AG04450 (cell line): ENCODE data around the gene MUL1. TPM values are rescaled to one million over a fixed set of nuclear protein-coding genes. Genes with fewer than 3 reads are reported as not detected.
"Not testable (repeated sequence)": the region's sequence is repeated elsewhere in the genome, so short reads cannot be mapped to it uniquely, and the experiment has no call there.

Experiments
- CTCF ChIA-PET: fragments of 300-600, 350-600 bp; formaldehyde crosslinking; extraction: SDS; loops from one replicate; lab custom pipeline; 2022; ENCODE audit warnings: antibody characterized with exemption, inconsistent platforms; lab: Charles Lee
- POLR2A ChIA-PET: fragments of 350-600 bp; formaldehyde crosslinking; extraction: SDS; loops from one replicate; lab custom pipeline; 2021; ENCODE audit warnings: antibody characterized with exemption, inconsistent platforms; lab: Yijun Ruan, JAX
- DNase-seq: peaks from one replicate; pipeline ENCODE4 v3.0.0-alpha.2; 2011; ENCODE audit warnings: low read depth, low spot score
- H3K27ac ChIP-seq: one replicate; pipeline ENCODE4 v1.5.1; 2012; ENCODE audit warnings: low read depth, low read length, control low read depth
- H3K27me3 ChIP-seq: one replicate; pipeline ENCODE4 v1.6.0; 2012; ENCODE audit warnings: low read length; ENCODE audit not compliant: control insufficient read depth, insufficient read depth
- H3K4me3 ChIP-seq: 2 replicates; pipeline ENCODE4 v1.5.1; 2011; ENCODE audit warnings: mild to moderate bottlenecking, low read depth, low read length, control low read depth
- H3K9me3 ChIP-seq: 2 replicates; pipeline ENCODE4 v1.5.1; 2012; ENCODE audit warnings: low read length; ENCODE audit not compliant: control insufficient read depth, insufficient read depth
- CTCF ChIP-seq: IDR thresholded peaks from 2 replicates; pipeline ENCODE4 v1.5.1; 2011; ENCODE audit warnings: low read depth, low read length, control low read depth, inconsistent platforms
- polyA plus RNA-seq: library from polyadenylated mRNA; depleted of rRNA; stranded (reverse); fragments of >200 nt; gene quantifications from 2 replicates; pipeline ENCODE4 v1.2.3, GENCODE V29; 2011

MUL1 gene
- polyA plus RNA-seq, 1 experiment, result 23.1 TPM

- POLR2A ChIA-PET, result no interaction called here
- no peak for DNase-seq
- CTCF ChIA-PET, result interaction anchor here (0.6 to 1.0 kb wide), 2 partner anchors 287 to 582 kb away, joined by 3 to 4 read pairs; no protein-coding TSS in a partner anchor
- H3K27ac ChIP-seq, result no peak overlapping the region
- no peaks in the 10 kb centered on the region for H3K27me3 ChIP-seq
- no peak overlapping the region for H3K4me3 ChIP-seq
- TF ChIP-seq CTCF, result no peak
- no peaks in the 10 kb centered on the region for H3K9me3 ChIP-seq
Measured at GRCh38 chr1:20499718-20500117, 8.2 kb downstream of the MUL1 start.

- CTCF ChIA-PET, result interaction anchor here (1.8 kb wide), 1 partner anchor 286 kb away, joined by 8 read pairs; no protein-coding TSS in a partner anchor
- POLR2A ChIA-PET, result no interaction called here
- Histone ChIP-seq H3K9me3 (no peaks in the 10 kb centered on the region), H3K4me3 (no peak overlapping the region), H3K27ac (no peak overlapping the region), H3K27me3 (no peaks in the 10 kb centered on the region)
- no peak for TF ChIP-seq CTCF
- no peak for DNase-seq
Measured at GRCh38 chr1:20499105-20499504, 8.8 kb downstream of the MUL1 start.

- Histone ChIP-seq H3K27ac (no peak overlapping the region), H3K4me3 (no peak overlapping the region), H3K9me3 (no peaks in the 10 kb centered on the region), H3K27me3 (no peaks in the 10 kb centered on the region)
- DNase-seq, result no peak
- ChIA-PET POLR2A (no interaction called here), CTCF (interaction anchor here (1.8 kb wide), 1 partner anchor 285 kb away, joined by 8 read pairs; no protein-coding TSS in a partner anchor)
- no peak for TF ChIP-seq CTCF
Measured at GRCh38 chr1:20498116-20498515, 9.8 kb downstream of the MUL1 start.

- Histone ChIP-seq H3K27me3 (no peaks in the 10 kb centered on the region), H3K4me3 (no peak overlapping the region), H3K27ac (no peak overlapping the region), H3K9me3 (no peaks in the 10 kb centered on the region)
- ChIA-PET CTCF (interaction anchor here (1.8 kb wide), 1 partner anchor 284 kb away, joined by 8 read pairs; no protein-coding TSS in a partner anchor), POLR2A (no interaction called here)
- TF ChIP-seq CTCF, result no peak
- DNase-seq, result no peak
Measured at GRCh38 chr1:20497506-20497905, 10.4 kb downstream of the MUL1 start.

- H3K27me3 ChIP-seq, DNase-seq, H3K27ac ChIP-seq, POLR2A ChIA-PET, H3K9me3 ChIP-seq, H3K4me3 ChIP-seq: not testable (repeated sequence)
- CTCF ChIA-PET, result interaction anchor here (7.8 kb wide), 1 partner anchor 285 kb away, joined by 176 read pairs; no protein-coding TSS in a partner anchor
Measured at GRCh38 chr1:20496725-20497383, 11.1 kb downstream of the MUL1 start.
